Gastroesophageal sphincter (tissue), 2 donors: ENCODE data around the gene RNPC3.

ENCODE experiments used
- EP300 ChIP-seq: sonication (generic); formaldehyde crosslinking; IDR thresholded peaks from one replicate; pipeline ENCODE4 v1.6.1; 2017; ENCODE audit warnings: antibody characterized with exemption, mild to moderate bottlenecking
- POLR2A ChIP-seq, 2 donors: fragments of 450-650 bp; IDR thresholded peaks; one replicate each; pipeline ENCODE4 v1.6.1; 2017; ENCODE audit warnings: antibody characterized with exemption in 2 of 2, mild to moderate bottlenecking in 2 of 2, moderate library complexity in 1 of 2

DNA sequence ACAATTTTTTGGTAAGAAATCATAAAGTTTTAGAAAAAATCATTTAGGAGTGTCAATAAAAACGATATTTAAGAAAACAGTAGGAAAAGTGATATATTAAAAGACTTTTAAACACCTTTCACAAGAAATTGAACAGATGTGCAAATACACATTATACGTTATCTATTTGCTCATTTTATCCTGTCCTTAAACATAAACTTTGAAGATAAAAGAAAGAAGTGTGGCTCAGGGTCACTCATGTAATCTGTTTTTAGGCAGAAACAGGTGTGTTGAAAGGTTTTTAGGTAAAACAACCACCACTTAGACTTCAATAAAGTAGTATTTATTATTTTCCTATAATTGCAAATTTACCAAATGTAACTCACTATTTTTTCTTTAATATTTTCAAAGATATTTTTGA lies 59.0 kb downstream of the RNPC3 start:
- TF ChIP-seq EP300 (no peak), POLR2A (IDR thresholded peaks at IDR 0.05) (no peak)
